COR-L47 (cell line): ENCODE results near the gene KRT81.
"Not testable (repeated sequence)": the region's sequence is repeated elsewhere in the genome, so short reads cannot be mapped to it uniquely, and the experiment has no call there.

Source experiments
- DNase-seq: peaks from one replicate; lab custom pipeline; 2025; lab: John Stamatoyannopoulos, UW

The KRT81 gene

GRCh38 chr12:52317468-52318052 is 26.2 kb upstream of the KRT81 start:
- DNase-seq = no peak

GRCh38 chr12:52316701-52317100 is 25.4 kb upstream of the KRT81 start:
- DNase-seq = no peak

- no peak for DNase-seq
Measured at GRCh38 chr12:52316290-52316689, 25.0 kb upstream of the KRT81 start.

GRCh38 chr12:52315721-52316120 is 24.4 kb upstream of the KRT81 start:
- not testable (repeated sequence) for DNase-seq

- DNase-seq = no peak
Measured at GRCh38 chr12:52314511-52314910, 23.2 kb upstream of the KRT81 start.

GRCh38 chr12:52313926-52314325 is 22.6 kb upstream of the KRT81 start:
- DNase-seq = no peak

- no peak for DNase-seq
Measured at GRCh38 chr12:52313461-52313860, 22.1 kb upstream of the KRT81 start.

- DNase-seq = no peak
Measured at GRCh38 chr12:52312086-52312485, 20.8 kb upstream of the KRT81 start.

GRCh38 chr12:52311285-52311648 is 19.9 kb upstream of the KRT81 start:
- no peak for DNase-seq

- DNase-seq = no peak
Measured at GRCh38 chr12:52310622-52311284, 19.4 kb upstream of the KRT81 start.

- no peak for DNase-seq
Measured at GRCh38 chr12:52308806-52309425, 17.6 kb upstream of the KRT81 start.

GRCh38 chr12:52307836-52308805 is 16.8 kb upstream of the KRT81 start:
- no peak for DNase-seq

GRCh38 chr12:52306731-52307130 is 15.4 kb upstream of the KRT81 start:
- DNase-seq = no peak

GRCh38 chr12:52305921-52306705 is 14.8 kb upstream of the KRT81 start:
- DNase-seq = no peak

- DNase-seq = not testable (repeated sequence)
Measured at GRCh38 chr12:52304941-52305411, 13.6 kb upstream of the KRT81 start.

GRCh38 chr12:52302242-52302914 is 11.0 kb upstream of the KRT81 start:
- DNase-seq = not testable (repeated sequence)

GRCh38 chr12:52301721-52302120 is 10.4 kb upstream of the KRT81 start:
- not testable (repeated sequence) for DNase-seq

- DNase-seq = no peak
Measured at GRCh38 chr12:52300796-52301691, 9.7 kb upstream of the KRT81 start.

- DNase-seq = no peak
Measured at GRCh38 chr12:52298677-52299190, 7.4 kb upstream of the KRT81 start.
